ENCODE results near the gene AQR. TPM values are rescaled to one million over a fixed set of nuclear protein-coding genes. Genes with fewer than 3 reads are reported as not detected.

AQR gene
- total RNA-seq, 1 donor from 2014 or later = 32.9 TPM

Other genes with a start within 250 kb of the AQR start
- gene GJD2, start 214.7 kb downstream of the AQR start, total RNA-seq = not detected
- 0.94 TPM for gene ACTC1, start 174.2 kb downstream of the AQR start, total RNA-seq
- 31.7 TPM for gene ZNF770, start 18.5 kb upstream of the AQR start, total RNA-seq
- 0.98 TPM for gene NANOGP8, start 115.6 kb upstream of the AQR start, total RNA-seq

Data from sciatic nerve (tissue), 1 donor.